HEK293 (cell line): Measurements from ENCODE around the gene DMD.
"Not testable (repeated sequence)": the region's sequence is repeated elsewhere in the genome, so short reads cannot be mapped to it uniquely, and the experiment has no call there.

Experiments
- CTCF ChIA-PET: fragments of 350-600 bp; formaldehyde crosslinking; extraction: SDS; loops from one replicate; lab custom pipeline; 2021; ENCODE audit warnings: antibody characterized with exemption; lab: Yijun Ruan, JAX
- POLR2A ChIA-PET: fragments of 300-600 bp; formaldehyde crosslinking; extraction: SDS; loops from one replicate; lab custom pipeline; 2020; ENCODE audit warnings: antibody characterized with exemption, inconsistent platforms; lab: Yijun Ruan, JAX
- H3K27ac ChIP-seq: fragments of 200-500 bp; sonication (Bioruptor generic); 2 replicates; pipeline ENCODE4 v1.5.1; 2014; ENCODE audit warnings: low read depth, low read length, control low read depth, inconsistent platforms; ENCODE audit errors: extremely low read depth
- H3K36me3 ChIP-seq, 2 experiments: fragments of 200-500 bp in 1 of 2; sonication (Bioruptor generic) in 1 of 2; 1 replicate in 1 of 2; 2 replicates in 1 of 2; pipeline ENCODE4 v1.5.1; 2014 to 2017; ENCODE audit warnings: inconsistent platforms in 2 of 2, low read length in 2 of 2; ENCODE audit not compliant: control insufficient read depth in 2 of 2, insufficient read depth in 1 of 2
- H3K4me1 ChIP-seq: fragments of 200-500 bp; sonication (Bioruptor generic); 2 replicates; pipeline ENCODE4 v1.5.1; 2014; ENCODE audit warnings: mild to moderate bottlenecking, low read length, inconsistent platforms; ENCODE audit not compliant: control insufficient read depth, insufficient read depth
- H3K4me3 ChIP-seq: 2 replicates; pipeline ENCODE4 v1.5.1; 2011; ENCODE audit warnings: low read depth, mild to moderate bottlenecking, control low read depth, low read length, moderate library complexity
- H3K9me3 ChIP-seq: fragments of 200-500 bp; sonication (Bioruptor generic); 2 replicates; pipeline ENCODE4 v1.5.1; 2014; ENCODE audit warnings: low read depth, low read length, inconsistent platforms; ENCODE audit not compliant: control insufficient read depth, insufficient read depth
- GFI1B ChIP-seq: fragments of 450-650 bp; formaldehyde crosslinking; IDR thresholded peaks from 2 replicates; pipeline ENCODE4 v1.5.1; 2016; ENCODE audit warnings: missing biosample characterization, missing genetic modification characterization
- ZNF121 ChIP-seq: fragments of 450-650 bp; formaldehyde crosslinking; IDR thresholded peaks from 2 replicates; pipeline ENCODE4 v1.5.1; 2016; ENCODE audit warnings: missing biosample characterization, missing genetic modification characterization
- ZNF146 ChIP-seq: fragments of 450-650 bp; formaldehyde crosslinking; IDR thresholded peaks from 2 replicates; pipeline ENCODE4 v1.5.1; 2016; ENCODE audit warnings: missing biosample characterization, missing genetic modification characterization
- ZNF155 ChIP-seq: fragments of 450-650 bp; formaldehyde crosslinking; IDR thresholded peaks from 2 replicates; pipeline ENCODE4 v1.5.1; 2016; ENCODE audit warnings: missing biosample characterization, missing genetic modification characterization
- ZNF16 ChIP-seq: fragments of 450-650 bp; formaldehyde crosslinking; IDR thresholded peaks from 2 replicates; pipeline ENCODE4 v1.5.1; 2016; ENCODE audit warnings: low read depth, missing biosample characterization, missing genetic modification characterization
- ZNF19 ChIP-seq: fragments of 450-650 bp; formaldehyde crosslinking; IDR thresholded peaks from 2 replicates; pipeline ENCODE4; 2016; ENCODE audit warnings: missing biosample characterization, missing genetic modification characterization, low read depth
- ZNF561 ChIP-seq: fragments of 450-650 bp; IDR thresholded peaks from 2 replicates; pipeline ENCODE4 v1.5.1; 2018; ENCODE audit warnings: missing biosample characterization, missing genetic modification characterization, borderline replicate concordance
- ZNF621 ChIP-seq: fragments of 450-650 bp; formaldehyde crosslinking; IDR thresholded peaks from 2 replicates; pipeline ENCODE4 v1.5.1; 2017; ENCODE audit warnings: missing biosample characterization, missing genetic modification characterization
- ZNF626 ChIP-seq: fragments of 450-650 bp; sonication (Bioruptor Pico); formaldehyde crosslinking; IDR thresholded peaks from 2 replicates; pipeline ENCODE4 v1.5.1; 2018; ENCODE audit warnings: missing biosample characterization, missing genetic modification characterization, inconsistent platforms
- ZNF660 ChIP-seq: fragments of 450-650 bp; IDR thresholded peaks from 2 replicates; pipeline ENCODE4 v1.5.1; 2018; ENCODE audit warnings: missing biosample characterization, mild to moderate bottlenecking, missing genetic modification characterization
- ZNF707 ChIP-seq: fragments of 450-650 bp; formaldehyde crosslinking; IDR thresholded peaks from 2 replicates; pipeline ENCODE4 v1.5.1; 2016; ENCODE audit warnings: missing biosample characterization, missing genetic modification characterization
- ZSCAN23 ChIP-seq: fragments of 450-650 bp; formaldehyde crosslinking; IDR thresholded peaks from 2 replicates; pipeline ENCODE4 v1.5.1; 2016; ENCODE audit warnings: missing biosample characterization, missing genetic modification characterization
- TF ChIP-seq, protein P1 (sequence below): fragments of 450-650 bp; formaldehyde crosslinking; IDR thresholded peaks from 2 replicates; pipeline ENCODE4 v1.5.1; 2016; ENCODE audit warnings: missing biosample characterization, missing genetic modification characterization
- TF ChIP-seq, protein P2 (sequence below): fragments of 450-650 bp; formaldehyde crosslinking; IDR thresholded peaks from 2 replicates; pipeline ENCODE4 v1.5.1; 2016; ENCODE audit warnings: missing biosample characterization, missing genetic modification characterization
- TF ChIP-seq, protein P3 (sequence below): fragments of 450-650 bp; formaldehyde crosslinking; IDR thresholded peaks from 2 replicates; pipeline ENCODE4 v1.5.1; 2017; ENCODE audit warnings: missing biosample characterization, missing genetic modification characterization
- TF ChIP-seq, protein P4 (sequence below): fragments of 450-650 bp; formaldehyde crosslinking; IDR thresholded peaks from 2 replicates; pipeline ENCODE4 v1.5.1; 2017; ENCODE audit warnings: missing biosample characterization, missing genetic modification characterization
- TF ChIP-seq, protein P5 (sequence below): fragments of 450-650 bp; formaldehyde crosslinking; IDR thresholded peaks from 2 replicates; pipeline ENCODE4 v1.5.1; 2016; ENCODE audit warnings: missing biosample characterization, missing genetic modification characterization

DMD gene

DNA sequence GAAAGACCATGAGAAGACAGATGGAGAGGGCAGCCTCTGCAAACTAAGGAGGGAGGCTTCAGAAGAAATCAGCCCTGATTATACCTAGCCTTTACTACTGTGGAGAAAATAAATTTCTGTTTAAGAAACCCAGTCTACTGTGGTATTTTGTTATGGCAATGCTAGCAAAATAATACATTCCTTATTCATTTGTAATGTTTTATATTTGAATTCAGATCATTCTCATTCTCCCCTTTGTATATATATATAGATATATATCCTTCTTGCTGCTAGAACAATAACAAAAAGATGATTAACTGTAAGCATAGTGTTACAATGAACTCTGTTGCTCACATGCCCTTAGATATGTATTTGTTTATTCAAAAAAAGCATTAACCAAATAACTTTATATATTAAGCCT lies 22.5 kb downstream of the DMD start (continued):
- TF ChIP-seq, protein P1, sequence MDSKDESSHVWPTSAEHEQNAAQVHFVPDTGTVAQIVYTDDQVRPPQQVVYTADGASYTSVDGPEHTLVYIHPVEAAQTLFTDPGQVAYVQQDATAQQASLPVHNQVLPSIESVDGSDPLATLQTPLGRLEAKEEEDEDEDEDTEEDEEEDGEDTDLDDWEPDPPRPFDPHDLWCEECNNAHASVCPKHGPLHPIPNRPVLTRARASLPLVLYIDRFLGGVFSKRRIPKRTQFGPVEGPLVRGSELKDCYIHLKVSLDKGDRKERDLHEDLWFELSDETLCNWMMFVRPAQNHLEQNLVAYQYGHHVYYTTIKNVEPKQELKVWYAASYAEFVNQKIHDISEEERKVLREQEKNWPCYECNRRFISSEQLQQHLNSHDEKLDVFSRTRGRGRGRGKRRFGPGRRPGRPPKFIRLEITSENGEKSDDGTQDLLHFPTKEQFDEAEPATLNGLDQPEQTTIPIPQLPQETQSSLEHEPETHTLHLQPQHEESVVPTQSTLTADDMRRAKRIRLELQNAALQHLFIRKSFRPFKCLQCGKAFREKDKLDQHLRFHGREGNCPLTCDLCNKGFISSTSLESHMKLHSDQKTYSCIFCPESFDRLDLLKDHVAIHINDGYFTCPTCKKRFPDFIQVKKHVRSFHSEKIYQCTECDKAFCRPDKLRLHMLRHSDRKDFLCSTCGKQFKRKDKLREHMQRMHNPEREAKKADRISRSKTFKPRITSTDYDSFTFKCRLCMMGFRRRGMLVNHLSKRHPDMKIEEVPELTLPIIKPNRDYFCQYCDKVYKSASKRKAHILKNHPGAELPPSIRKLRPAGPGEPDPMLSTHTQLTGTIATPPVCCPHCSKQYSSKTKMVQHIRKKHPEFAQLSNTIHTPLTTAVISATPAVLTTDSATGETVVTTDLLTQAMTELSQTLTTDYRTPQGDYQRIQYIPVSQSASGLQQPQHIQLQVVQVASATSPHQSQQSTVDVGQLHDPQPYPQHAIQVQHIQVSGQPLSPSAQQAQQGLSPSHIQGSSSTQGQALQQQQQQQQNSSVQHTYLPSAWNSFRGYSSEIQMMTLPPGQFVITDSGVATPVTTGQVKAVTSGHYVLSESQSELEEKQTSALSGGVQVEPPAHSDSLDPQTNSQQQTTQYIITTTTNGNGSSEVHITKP (tag by site-specific recombination) = no peak
- TF ChIP-seq GFI1B (tag by site-specific recombination) (no peak), ZNF621 (no peak), ZNF660 (no peak), ZNF155 (tag by site-specific recombination) (no peak), ZNF19 (tag by site-specific recombination) (no peak), ZNF16 (no peak)
- TF ChIP-seq, protein P2, sequence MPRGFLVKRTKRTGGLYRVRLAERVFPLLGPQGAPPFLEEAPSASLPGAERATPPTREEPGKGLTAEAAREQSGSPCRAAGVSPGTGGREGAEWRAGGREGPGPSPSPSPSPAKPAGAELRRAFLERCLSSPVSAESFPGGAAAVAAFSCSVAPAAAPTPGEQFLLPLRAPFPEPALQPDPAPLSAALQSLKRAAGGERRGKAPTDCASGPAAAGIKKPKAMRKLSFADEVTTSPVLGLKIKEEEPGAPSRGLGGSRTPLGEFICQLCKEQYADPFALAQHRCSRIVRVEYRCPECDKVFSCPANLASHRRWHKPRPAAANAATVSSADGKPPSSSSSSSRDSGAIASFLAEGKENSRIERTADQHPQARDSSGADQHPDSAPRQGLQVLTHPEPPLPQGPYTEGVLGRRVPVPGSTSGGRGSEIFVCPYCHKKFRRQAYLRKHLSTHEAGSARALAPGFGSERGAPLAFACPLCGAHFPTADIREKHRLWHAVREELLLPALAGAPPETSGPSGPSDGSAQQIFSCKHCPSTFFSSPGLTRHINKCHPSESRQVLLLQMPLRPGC (tag by site-specific recombination) = no peak
- TF ChIP-seq, protein P3, sequence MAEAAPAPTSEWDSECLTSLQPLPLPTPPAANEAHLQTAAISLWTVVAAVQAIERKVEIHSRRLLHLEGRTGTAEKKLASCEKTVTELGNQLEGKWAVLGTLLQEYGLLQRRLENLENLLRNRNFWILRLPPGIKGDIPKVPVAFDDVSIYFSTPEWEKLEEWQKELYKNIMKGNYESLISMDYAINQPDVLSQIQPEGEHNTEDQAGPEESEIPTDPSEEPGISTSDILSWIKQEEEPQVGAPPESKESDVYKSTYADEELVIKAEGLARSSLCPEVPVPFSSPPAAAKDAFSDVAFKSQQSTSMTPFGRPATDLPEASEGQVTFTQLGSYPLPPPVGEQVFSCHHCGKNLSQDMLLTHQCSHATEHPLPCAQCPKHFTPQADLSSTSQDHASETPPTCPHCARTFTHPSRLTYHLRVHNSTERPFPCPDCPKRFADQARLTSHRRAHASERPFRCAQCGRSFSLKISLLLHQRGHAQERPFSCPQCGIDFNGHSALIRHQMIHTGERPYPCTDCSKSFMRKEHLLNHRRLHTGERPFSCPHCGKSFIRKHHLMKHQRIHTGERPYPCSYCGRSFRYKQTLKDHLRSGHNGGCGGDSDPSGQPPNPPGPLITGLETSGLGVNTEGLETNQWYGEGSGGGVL (tag by site-specific recombination) = no peak

DNA sequence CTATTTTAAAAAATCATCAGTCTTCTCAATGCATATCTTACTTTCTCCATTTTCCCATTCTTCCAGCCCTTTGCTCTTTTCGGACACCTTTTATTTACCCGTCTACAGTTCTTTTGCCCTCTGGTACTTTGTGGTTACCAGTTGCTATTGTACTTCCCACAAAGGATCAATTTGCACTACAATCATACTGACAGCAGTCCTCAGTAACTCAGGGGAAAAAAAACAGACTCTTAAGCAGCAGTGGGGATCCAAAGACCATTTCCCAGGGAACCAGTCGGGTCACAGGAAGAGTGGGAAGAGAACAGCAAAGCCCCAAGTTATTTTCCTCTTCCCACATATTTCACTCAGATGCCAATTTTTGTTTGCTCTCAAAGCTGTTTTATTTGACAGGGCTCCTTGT lies 23.1 kb downstream of the DMD start:
- no peak overlapping the region for H3K4me3 ChIP-seq
- no peaks in the 10 kb centered on the region for H3K9me3 ChIP-seq
- H3K4me1 ChIP-seq = no peaks in the 10 kb centered on the region
- POLR2A ChIA-PET = no interaction called here
- H3K27ac ChIP-seq = no peak overlapping the region
- TF ChIP-seq, protein P4, sequence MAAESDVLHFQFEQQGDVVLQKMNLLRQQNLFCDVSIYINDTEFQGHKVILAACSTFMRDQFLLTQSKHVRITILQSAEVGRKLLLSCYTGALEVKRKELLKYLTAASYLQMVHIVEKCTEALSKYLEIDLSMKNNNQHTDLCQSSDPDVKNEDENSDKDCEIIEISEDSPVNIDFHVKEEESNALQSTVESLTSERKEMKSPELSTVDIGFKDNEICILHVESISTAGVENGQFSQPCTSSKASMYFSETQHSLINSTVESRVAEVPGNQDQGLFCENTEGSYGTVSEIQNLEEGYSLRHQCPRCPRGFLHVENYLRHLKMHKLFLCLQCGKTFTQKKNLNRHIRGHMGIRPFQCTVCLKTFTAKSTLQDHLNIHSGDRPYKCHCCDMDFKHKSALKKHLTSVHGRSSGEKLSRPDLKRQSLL (tag by site-specific recombination) = no peak
- no peak for TF ChIP-seq ZNF146
- TF ChIP-seq, protein P5, sequence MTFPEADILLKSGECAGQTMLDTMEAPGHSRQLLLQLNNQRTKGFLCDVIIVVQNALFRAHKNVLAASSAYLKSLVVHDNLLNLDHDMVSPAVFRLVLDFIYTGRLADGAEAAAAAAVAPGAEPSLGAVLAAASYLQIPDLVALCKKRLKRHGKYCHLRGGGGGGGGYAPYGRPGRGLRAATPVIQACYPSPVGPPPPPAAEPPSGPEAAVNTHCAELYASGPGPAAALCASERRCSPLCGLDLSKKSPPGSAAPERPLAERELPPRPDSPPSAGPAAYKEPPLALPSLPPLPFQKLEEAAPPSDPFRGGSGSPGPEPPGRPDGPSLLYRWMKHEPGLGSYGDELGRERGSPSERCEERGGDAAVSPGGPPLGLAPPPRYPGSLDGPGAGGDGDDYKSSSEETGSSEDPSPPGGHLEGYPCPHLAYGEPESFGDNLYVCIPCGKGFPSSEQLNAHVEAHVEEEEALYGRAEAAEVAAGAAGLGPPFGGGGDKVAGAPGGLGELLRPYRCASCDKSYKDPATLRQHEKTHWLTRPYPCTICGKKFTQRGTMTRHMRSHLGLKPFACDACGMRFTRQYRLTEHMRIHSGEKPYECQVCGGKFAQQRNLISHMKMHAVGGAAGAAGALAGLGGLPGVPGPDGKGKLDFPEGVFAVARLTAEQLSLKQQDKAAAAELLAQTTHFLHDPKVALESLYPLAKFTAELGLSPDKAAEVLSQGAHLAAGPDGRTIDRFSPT (tag by site-specific recombination) = no peak
- TF ChIP-seq ZSCAN23 (tag by site-specific recombination) = no peak
- no peak for TF ChIP-seq ZNF707
- TF ChIP-seq ZNF626 (tag by site-specific recombination) = no peak
- no peak for TF ChIP-seq ZNF121 (tag by site-specific recombination)
- TF ChIP-seq ZNF561 (tag by site-specific recombination) = no peak
- H3K36me3 ChIP-seq = no peaks in the 10 kb centered on the region
- CTCF ChIA-PET = no interaction called here

DNA sequence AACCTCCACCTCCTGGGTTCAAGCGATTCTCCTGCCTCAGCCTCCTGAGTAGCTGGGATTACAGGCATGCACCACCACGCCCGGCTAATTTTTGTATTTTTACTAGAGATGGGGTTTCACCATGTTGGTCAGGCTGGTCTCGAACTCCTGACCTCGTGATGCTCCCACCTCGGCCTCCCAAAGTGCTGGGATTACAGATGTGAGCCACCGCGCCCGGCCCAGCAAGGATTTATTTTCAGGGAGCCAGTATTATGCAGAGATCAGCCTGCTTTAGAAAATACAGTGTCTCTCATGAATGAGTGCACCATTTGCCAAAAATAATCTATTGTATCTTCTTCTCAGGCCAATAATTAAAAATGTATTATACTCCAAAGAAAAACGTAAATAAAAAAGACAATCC lies 26.5 kb downstream of the DMD start:
- H3K4me3 ChIP-seq, CTCF ChIA-PET, POLR2A ChIA-PET, H3K4me1 ChIP-seq, H3K27ac ChIP-seq, H3K9me3 ChIP-seq, H3K36me3 ChIP-seq: not testable (repeated sequence)
